Measurements from ENCODE around the gene ATG16L1. TPM values are rescaled to one million over a fixed set of nuclear protein-coding genes. Genes with fewer than 3 reads are reported as not detected.

ATG16L1 gene
- total and polyA plus RNA-seq, 9 of the 15 experiments (the other 6 are each of a cell fraction or from before 2014, with no cell fraction given): 6.4 to 21.3 (median 17.2) TPM

DNA sequence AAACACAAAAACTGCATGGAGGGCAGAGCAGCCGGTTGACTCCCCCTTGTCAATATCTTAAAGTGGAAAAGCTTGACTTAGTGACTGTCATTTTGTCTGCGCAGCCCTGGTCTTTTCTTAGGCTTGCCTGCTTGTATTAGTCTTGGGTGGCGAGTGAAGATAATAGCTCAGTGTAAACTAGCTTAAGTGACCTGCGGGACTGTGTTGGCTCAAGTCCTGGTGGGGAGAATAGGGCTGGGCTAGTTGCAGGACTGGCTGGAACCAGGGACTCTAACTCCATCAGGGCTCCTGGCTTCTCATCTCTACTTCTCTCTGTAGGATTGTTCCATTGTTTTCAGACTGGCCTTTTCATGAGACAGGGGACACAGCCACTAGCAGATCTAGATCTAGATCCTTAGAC, 8.1 kb upstream of the ATG16L1 start:
- no peaks in the 10 kb centered on the region for H4K20me1 ChIP-seq (replicated peaks; ENCODE audit: control insufficient read depth, insufficient read depth, low read length)
- H3K79me2 ChIP-seq (ENCODE audit: control insufficient read depth, insufficient read depth, low read length): no peaks in the 10 kb centered on the region
- no peaks in the 10 kb centered on the region for H3K36me3 ChIP-seq (ENCODE audit: control insufficient read depth, insufficient read depth, low read length)
- H3K4me3 ChIP-seq: no peak overlapping the region
- ChIA-PET POLR2A (interaction anchor here (0.8 to 1.1 kb wide), 4 partner anchors 16 to 25 kb away, joined by 3 to 4 read pairs (median 3); no protein-coding TSS in a partner anchor), CTCF (ENCODE audit: low intra/inter-chr PET ratio) (no interaction called here)
- H2AFZ ChIP-seq (ENCODE audit: low read depth, low read length): peak overlapping the region; percentile 34
- H3K4me2 ChIP-seq (ENCODE audit: insufficient read depth, low read length): no peak overlapping the region
- ATAC-seq (peak; percentile 80), DNase-seq (ENCODE audit: extremely low read depth in 1 of 4, low spot score in 3 of 4) (peak in 1 of 4 experiments; percentile 58), FAIRE-seq (peak; percentile 73)
- TF ChIP-seq ZNF785 (CRISPR knock-in tag; IDR thresholded peaks at IDR 0.05): no peak
- peak; percentile 81 for TF ChIP-seq HNRNPLL (IDR thresholded peaks at IDR 0.05; ENCODE audit: low read depth, low read length, poor library complexity, severe bottlenecking)
- TF ChIP-seq, protein P1, sequence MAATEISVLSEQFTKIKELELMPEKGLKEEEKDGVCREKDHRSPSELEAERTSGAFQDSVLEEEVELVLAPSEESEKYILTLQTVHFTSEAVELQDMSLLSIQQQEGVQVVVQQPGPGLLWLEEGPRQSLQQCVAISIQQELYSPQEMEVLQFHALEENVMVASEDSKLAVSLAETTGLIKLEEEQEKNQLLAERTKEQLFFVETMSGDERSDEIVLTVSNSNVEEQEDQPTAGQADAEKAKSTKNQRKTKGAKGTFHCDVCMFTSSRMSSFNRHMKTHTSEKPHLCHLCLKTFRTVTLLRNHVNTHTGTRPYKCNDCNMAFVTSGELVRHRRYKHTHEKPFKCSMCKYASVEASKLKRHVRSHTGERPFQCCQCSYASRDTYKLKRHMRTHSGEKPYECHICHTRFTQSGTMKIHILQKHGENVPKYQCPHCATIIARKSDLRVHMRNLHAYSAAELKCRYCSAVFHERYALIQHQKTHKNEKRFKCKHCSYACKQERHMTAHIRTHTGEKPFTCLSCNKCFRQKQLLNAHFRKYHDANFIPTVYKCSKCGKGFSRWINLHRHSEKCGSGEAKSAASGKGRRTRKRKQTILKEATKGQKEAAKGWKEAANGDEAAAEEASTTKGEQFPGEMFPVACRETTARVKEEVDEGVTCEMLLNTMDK (IDR thresholded peaks at IDR 0.05; ENCODE audit: borderline replicate concordance, insufficient read depth, low read depth, low read length, poor library complexity, severe bottlenecking): no peak
- no peak for TF ChIP-seq SMAD1 (IDR thresholded peaks at IDR 0.05; ENCODE audit: low read depth, low read length, partially characterized antibody)
- TF ChIP-seq, protein P2, sequence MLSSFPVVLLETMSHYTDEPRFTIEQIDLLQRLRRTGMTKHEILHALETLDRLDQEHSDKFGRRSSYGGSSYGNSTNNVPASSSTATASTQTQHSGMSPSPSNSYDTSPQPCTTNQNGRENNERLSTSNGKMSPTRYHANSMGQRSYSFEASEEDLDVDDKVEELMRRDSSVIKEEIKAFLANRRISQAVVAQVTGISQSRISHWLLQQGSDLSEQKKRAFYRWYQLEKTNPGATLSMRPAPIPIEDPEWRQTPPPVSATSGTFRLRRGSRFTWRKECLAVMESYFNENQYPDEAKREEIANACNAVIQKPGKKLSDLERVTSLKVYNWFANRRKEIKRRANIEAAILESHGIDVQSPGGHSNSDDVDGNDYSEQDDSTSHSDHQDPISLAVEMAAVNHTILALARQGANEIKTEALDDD (IDR thresholded peaks at IDR 0.05): peak; percentile 95
- peak; percentile 29; the same call in 1 of the 2 replicates for TF ChIP-seq TCF3 (CRISPR knock-in tag; IDR thresholded peaks at IDR 0.05)
- TF ChIP-seq, protein P3, sequence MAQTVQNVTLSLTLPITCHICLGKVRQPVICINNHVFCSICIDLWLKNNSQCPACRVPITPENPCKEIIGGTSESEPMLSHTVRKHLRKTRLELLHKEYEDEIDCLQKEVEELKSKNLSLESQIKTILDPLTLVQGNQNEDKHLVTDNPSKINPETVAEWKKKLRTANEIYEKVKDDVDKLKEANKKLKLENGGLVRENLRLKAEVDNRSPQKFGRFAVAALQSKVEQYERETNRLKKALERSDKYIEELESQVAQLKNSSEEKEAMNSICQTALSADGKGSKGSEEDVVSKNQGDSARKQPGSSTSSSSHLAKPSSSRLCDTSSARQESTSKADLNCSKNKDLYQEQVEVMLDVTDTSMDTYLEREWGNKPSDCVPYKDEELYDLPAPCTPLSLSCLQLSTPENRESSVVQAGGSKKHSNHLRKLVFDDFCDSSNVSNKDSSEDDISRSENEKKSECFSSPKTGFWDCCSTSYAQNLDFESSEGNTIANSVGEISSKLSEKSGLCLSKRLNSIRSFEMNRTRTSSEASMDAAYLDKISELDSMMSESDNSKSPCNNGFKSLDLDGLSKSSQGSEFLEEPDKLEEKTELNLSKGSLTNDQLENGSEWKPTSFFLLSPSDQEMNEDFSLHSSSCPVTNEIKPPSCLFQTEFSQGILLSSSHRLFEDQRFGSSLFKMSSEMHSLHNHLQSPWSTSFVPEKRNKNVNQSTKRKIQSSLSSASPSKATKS (CRISPR knock-in tag; IDR thresholded peaks at IDR 0.05): no peak
- peak; percentile 51 for TF ChIP-seq ZFP36 (IDR thresholded peaks at IDR 0.05; ENCODE audit: low read depth, low read length, partially characterized antibody)
- TF ChIP-seq NRF1 (conservative IDR thresholded peaks at IDR 0.05 in 1 of 2, IDR thresholded peaks at IDR 0.05 in 1 of 2): peak; percentile 40 to 55; a peak in 3 of 4 replicates
- TF ChIP-seq SRSF1 (IDR thresholded peaks at IDR 0.05; ENCODE audit: low read depth, low read length): no peak
- no peak overlapping the region; a peak in 1 of 4 replicates for H3K9ac ChIP-seq (ENCODE audit: insufficient read depth in 1 of 2, low read depth in 2 of 2, low read length in 2 of 2)
- BruUV-seq (replicated peaks): no TSS peak
- no peaks in the 10 kb centered on the region for H3K9me3 ChIP-seq (replicated peaks; ENCODE audit: control insufficient read depth, insufficient read depth, low read depth, low read length)
- peaks cover 11 to 20% of the 10 kb centered on the region in 2 experiments; a peak in 4 of 5 replicates for H3K4me1 ChIP-seq (replicated peaks in 1 of 2; ENCODE audit: control insufficient read depth in 2 of 2, insufficient read depth in 2 of 2, low read length in 2 of 2)
- 8% methylated on average over 4 of the region's 4 CpGs for WGBS (ENCODE audit: insufficient coverage, low coverage, missing lambda C conversion rate)
- no peak overlapping the region for H3K27ac ChIP-seq (ENCODE audit: extremely low read depth, low read depth, low read length)
- in situ Hi-C loops (cut with MboI): no loop called here
- intact Hi-C loops (cut with micrococcal nuclease): loop anchor here (10.0 kb wide), 1 partner anchor 69 kb away; no protein-coding TSS in a partner anchor
- no peaks in the 10 kb centered on the region for H3K27me3 ChIP-seq (ENCODE audit: control insufficient read depth in 2 of 2, insufficient read depth in 2 of 2, low read length in 2 of 2)
- H3K9me1 ChIP-seq (ENCODE audit: control insufficient read depth, insufficient read depth, low read length): no peaks in the 10 kb centered on the region

All from K562 (cell line).